Transverse colon (tissue), 4 donors: ENCODE data around the gene PEAK3.

Experiments used
- EP300 ChIP-seq: sonication (generic); formaldehyde crosslinking; IDR thresholded peaks from one replicate; pipeline ENCODE4 v1.6.1; 2017; ENCODE audit warnings: antibody characterized with exemption, low read depth
- POLR2A ChIP-seq: fragments of 450-650 bp; IDR thresholded peaks from one replicate; pipeline ENCODE4 v1.6.1; 2016; ENCODE audit warnings: antibody characterized with exemption, mild to moderate bottlenecking, moderate library complexity
- POLR2AphosphoS5 ChIP-seq, 3 donors: sonication (generic); formaldehyde crosslinking; IDR thresholded peaks; one replicate each; pipeline ENCODE4 v1.6.1; 2016; ENCODE audit warnings: antibody characterized with exemption in 3 of 3
- TF ChIP-seq, protein P1 (sequence below), 5 experiments: fragments of 200-600 bp in 3 of 5; fragments of 450-650 bp in 2 of 5; sonication (generic) in 3 of 5; IDR thresholded peaks; 1 replicate in 2 of 5; 2 replicates in 3 of 5; pipeline ENCODE4 v1.5.1; 2016 to 2017; ENCODE audit warnings: antibody characterized with exemption in 5 of 5, inconsistent platforms in 3 of 5, mild to moderate bottlenecking in 2 of 5, moderate library complexity in 1 of 5

DNA sequence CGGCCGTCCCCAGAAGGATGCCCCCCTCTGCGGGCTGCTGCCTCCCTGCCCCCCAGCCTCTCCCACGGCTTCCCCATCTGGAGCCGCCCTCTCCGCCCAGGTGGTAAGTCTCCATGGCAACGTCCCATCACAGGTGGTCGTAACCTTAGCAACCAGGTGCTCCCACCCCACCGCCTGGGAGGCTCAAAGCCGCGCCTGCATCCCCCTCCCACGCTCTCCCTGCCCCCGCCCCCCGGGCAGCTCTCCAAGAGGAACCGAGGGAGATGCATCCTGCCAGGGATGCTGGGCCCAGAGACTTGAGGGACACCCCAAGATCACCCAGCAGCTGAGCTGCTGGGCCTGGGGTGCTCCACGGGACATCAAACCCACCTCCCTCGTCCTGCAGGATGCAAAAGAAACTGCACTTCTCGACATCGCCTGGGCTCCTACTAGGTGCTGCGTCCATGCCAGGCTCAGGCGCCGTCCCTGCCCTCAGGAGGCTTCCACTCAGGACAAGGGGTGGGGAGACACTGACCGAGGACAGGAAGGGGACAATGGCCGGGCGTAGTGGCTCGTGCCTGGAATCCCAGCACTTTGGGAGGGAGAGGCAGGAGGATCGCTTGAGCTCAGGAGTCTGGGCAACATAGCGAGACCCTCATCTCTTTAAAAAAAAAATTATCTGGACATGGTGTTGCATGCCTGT is 31.0 kb upstream of the PEAK3 start:
- TF ChIP-seq, protein P1, sequence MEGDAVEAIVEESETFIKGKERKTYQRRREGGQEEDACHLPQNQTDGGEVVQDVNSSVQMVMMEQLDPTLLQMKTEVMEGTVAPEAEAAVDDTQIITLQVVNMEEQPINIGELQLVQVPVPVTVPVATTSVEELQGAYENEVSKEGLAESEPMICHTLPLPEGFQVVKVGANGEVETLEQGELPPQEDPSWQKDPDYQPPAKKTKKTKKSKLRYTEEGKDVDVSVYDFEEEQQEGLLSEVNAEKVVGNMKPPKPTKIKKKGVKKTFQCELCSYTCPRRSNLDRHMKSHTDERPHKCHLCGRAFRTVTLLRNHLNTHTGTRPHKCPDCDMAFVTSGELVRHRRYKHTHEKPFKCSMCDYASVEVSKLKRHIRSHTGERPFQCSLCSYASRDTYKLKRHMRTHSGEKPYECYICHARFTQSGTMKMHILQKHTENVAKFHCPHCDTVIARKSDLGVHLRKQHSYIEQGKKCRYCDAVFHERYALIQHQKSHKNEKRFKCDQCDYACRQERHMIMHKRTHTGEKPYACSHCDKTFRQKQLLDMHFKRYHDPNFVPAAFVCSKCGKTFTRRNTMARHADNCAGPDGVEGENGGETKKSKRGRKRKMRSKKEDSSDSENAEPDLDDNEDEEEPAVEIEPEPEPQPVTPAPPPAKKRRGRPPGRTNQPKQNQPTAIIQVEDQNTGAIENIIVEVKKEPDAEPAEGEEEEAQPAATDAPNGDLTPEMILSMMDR (IDR thresholded peaks at IDR 0.05) = no peak
- TF ChIP-seq POLR2AphosphoS5 (IDR thresholded peaks at IDR 0.05) (no peak), POLR2A (no peak), EP300 (no peak)
